ENCODE results near the gene ADI1. TPM values are rescaled to one million over a fixed set of nuclear protein-coding genes. Genes with fewer than 3 reads are reported as not detected.
"Not testable (repeated sequence)": the region's sequence is repeated elsewhere in the genome, so short reads cannot be mapped to it uniquely, and the experiment has no call there.

ADI1 gene
- total RNA-seq, 1 experiment from 2014 or later, result 61.8 TPM

- DNase-seq (ENCODE audit: low read depth), result no peak
Observed at GRCh38 chr2:3450385-3451010, 68.8 kb downstream of the ADI1 start.

- no peak for DNase-seq (ENCODE audit: low read depth)
Observed at GRCh38 chr2:3449936-3450335, 69.4 kb downstream of the ADI1 start.

GRCh38 chr2:3449086-3449485 lies 70.2 kb downstream of the ADI1 start:
- DNase-seq (ENCODE audit: low read depth), result no peak

- DNase-seq (ENCODE audit: low read depth), result not testable (repeated sequence)
Observed at GRCh38 chr2:3448441-3448911, 70.9 kb downstream of the ADI1 start.

GRCh38 chr2:3447789-3448317 lies 71.5 kb downstream of the ADI1 start:
- DNase-seq (ENCODE audit: low read depth), result no peak

Other genes with a start within 250 kb of the ADI1 start
- 54.8 and 77.5 TPM in 2 replicates for gene EIPR1, start 141.7 kb downstream of the ADI1 start, total RNA-seq (2014; rRNA removed)
- 48.6 and 64.6 TPM in 2 replicates for gene TRAPPC12, start 139.8 kb downstream of the ADI1 start, total RNA-seq (2014; rRNA removed)
- 36.4 and 36.7 TPM in 2 replicates for gene RNASEH1, start 38.8 kb upstream of the ADI1 start, total RNA-seq (2014; rRNA removed)
- 2,202 and 2,483 TPM in 2 replicates for gene RPS7, start 55.7 kb upstream of the ADI1 start, total RNA-seq (2014; rRNA removed)
- not detected in 2 replicates for gene COLEC11, start 75.6 kb upstream of the ADI1 start, total RNA-seq (2014; rRNA removed)
- not detected in 2 replicates for gene ALLC, start 138.7 kb upstream of the ADI1 start, total RNA-seq (2014; rRNA removed)
- not detected in 2 replicates for gene DCDC2C, start 184.0 kb upstream of the ADI1 start, total RNA-seq (2014; rRNA removed)